Nephron (organoid): ENCODE measurements around the gene PLIN3.

Source experiments
- H3K27ac Mint-ChIP-seq, 3 experiments: 2 replicates each; pipeline ENCODE4 v1.8.0; 2020; ENCODE audit warnings: mixed read lengths in 3 of 3, mild to moderate bottlenecking in 2 of 3, moderate library complexity in 1 of 3
- H3K27me3 Mint-ChIP-seq: 2 replicates; pipeline ENCODE4 v1.8.0; 2021; ENCODE audit warnings: low read depth, mild to moderate bottlenecking, moderate library complexity, mixed read lengths
- H3K36me3 Mint-ChIP-seq: 2 replicates; pipeline ENCODE4 v1.8.0; 2020; ENCODE audit warnings: low read depth, mixed read lengths
- H3K4me1 Mint-ChIP-seq: 2 replicates; pipeline ENCODE4 v1.8.0; 2020; ENCODE audit warnings: mixed read lengths
- H3K4me3 Mint-ChIP-seq, 3 experiments: 2 replicates each; pipeline ENCODE4 v1.8.0; 2020; ENCODE audit warnings: mild to moderate bottlenecking in 3 of 3, mixed read lengths in 3 of 3, moderate library complexity in 2 of 3
- H3K9me3 Mint-ChIP-seq: 2 replicates; pipeline ENCODE4 v1.8.0; 2020; ENCODE audit warnings: mixed read lengths
- TF ChIP-seq, protein P1 (sequence below), 3 experiments: fragments of 200-600 bp; sonication (generic); IDR thresholded peaks; one replicate each; pipeline ENCODE4 v1.5.0; 2021; ENCODE audit warnings: antibody characterized with exemption in 3 of 3; ENCODE audit not compliant: unreplicated experiment in 3 of 3

PLIN3 gene

GRCh38 chr19:4867534-4868285, at the start of gene PLIN3:
Gene PLIN3, minus strand, starts transcription at chr19:4867667. Its CDS starts 6,273 bp downstream, at chr19:4861394.
- Mint-ChIP-seq H3K4me3 (peak within 1 kb of the TSS; percentile 85 to 90 (median 89)), H3K4me1 (peaks cover 5% of the 10 kb centered on the region), H3K36me3 (peaks cover 8% of the 10 kb centered on the region), H3K27me3 (no peaks in the 10 kb centered on the region), H3K27ac (peak within 1 kb of the TSS in 2 of 3 experiments; percentile 24 to 27), H3K9me3 (no peaks in the 10 kb centered on the region)
- TF ChIP-seq, protein P1, sequence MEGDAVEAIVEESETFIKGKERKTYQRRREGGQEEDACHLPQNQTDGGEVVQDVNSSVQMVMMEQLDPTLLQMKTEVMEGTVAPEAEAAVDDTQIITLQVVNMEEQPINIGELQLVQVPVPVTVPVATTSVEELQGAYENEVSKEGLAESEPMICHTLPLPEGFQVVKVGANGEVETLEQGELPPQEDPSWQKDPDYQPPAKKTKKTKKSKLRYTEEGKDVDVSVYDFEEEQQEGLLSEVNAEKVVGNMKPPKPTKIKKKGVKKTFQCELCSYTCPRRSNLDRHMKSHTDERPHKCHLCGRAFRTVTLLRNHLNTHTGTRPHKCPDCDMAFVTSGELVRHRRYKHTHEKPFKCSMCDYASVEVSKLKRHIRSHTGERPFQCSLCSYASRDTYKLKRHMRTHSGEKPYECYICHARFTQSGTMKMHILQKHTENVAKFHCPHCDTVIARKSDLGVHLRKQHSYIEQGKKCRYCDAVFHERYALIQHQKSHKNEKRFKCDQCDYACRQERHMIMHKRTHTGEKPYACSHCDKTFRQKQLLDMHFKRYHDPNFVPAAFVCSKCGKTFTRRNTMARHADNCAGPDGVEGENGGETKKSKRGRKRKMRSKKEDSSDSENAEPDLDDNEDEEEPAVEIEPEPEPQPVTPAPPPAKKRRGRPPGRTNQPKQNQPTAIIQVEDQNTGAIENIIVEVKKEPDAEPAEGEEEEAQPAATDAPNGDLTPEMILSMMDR (IDR thresholded peaks at IDR 0.05; ENCODE audit: unreplicated experiment in 3 of 3) = no peak

GRCh38 chr19:4916292-4917082, 49.0 kb upstream of the PLIN3 start:
- no peak overlapping the region for H3K4me3 Mint-ChIP-seq
- peaks cover 29% of the 10 kb centered on the region for H3K4me1 Mint-ChIP-seq
- H3K9me3 Mint-ChIP-seq = no peaks in the 10 kb centered on the region
- H3K27me3 Mint-ChIP-seq = no peaks in the 10 kb centered on the region
- peak overlapping the region in 2 of 3 experiments; percentile 71 to 79 for H3K27ac Mint-ChIP-seq
- peaks cover 49% of the 10 kb centered on the region for H3K36me3 Mint-ChIP-seq
- TF ChIP-seq, protein P1 (IDR thresholded peaks at IDR 0.05; ENCODE audit: unreplicated experiment in 3 of 3) = no peak

GRCh38 chr19:4914736-4915501, 47.5 kb upstream of the PLIN3 start:
- Mint-ChIP-seq H3K9me3 (no peaks in the 10 kb centered on the region), H3K27me3 (no peaks in the 10 kb centered on the region), H3K4me3 (peak overlapping the region in 1 of 3 experiments; percentile 45), H3K36me3 (peaks cover 33% of the 10 kb centered on the region), H3K27ac (peak overlapping the region in 2 of 3 experiments; percentile 77 to 87), H3K4me1 (peaks cover 39% of the 10 kb centered on the region)
- TF ChIP-seq, protein P1 (IDR thresholded peaks at IDR 0.05; ENCODE audit: unreplicated experiment in 3 of 3) = no peak

GRCh38 chr19:4913996-4914735, 46.7 kb upstream of the PLIN3 start:
- Mint-ChIP-seq H3K27me3 (no peaks in the 10 kb centered on the region), H3K27ac (peak overlapping the region in 2 of 3 experiments; percentile 57 to 77), H3K4me3 (peak overlapping the region in 1 of 3 experiments; percentile 45), H3K9me3 (no peaks in the 10 kb centered on the region), H3K36me3 (peaks cover 30% of the 10 kb centered on the region), H3K4me1 (peaks cover 39% of the 10 kb centered on the region)
- TF ChIP-seq, protein P1 (IDR thresholded peaks at IDR 0.05; ENCODE audit: unreplicated experiment in 3 of 3) = no peak
